ENCODE data around the gene PRKCZ.

GRCh38 chr1:2151252-2151651, 101.0 kb downstream of the PRKCZ start:
- TF ChIP-seq CTCF (IDR thresholded peaks at IDR 0.05), result no peak
- TF ChIP-seq POLR2A (IDR thresholded peaks at IDR 0.05), result no peak

Data from heart left ventricle (tissue), 13 donors.